HG03342 (cell line): Measurements from ENCODE around the gene SUPT3H.

ENCODE experiments used
- ATAC-seq: cut with Tn5 transposase; IDR thresholded peaks from one replicate; pipeline ENCODE4 v1.9.1; 2021; ENCODE audit warnings: mild to moderate bottlenecking, moderate library complexity; ENCODE audit not compliant: unreplicated experiment

The SUPT3H gene

GRCh38 chr6:45265246-45265645 is 112.5 kb downstream of the SUPT3H start:
- no peak for ATAC-seq

- no peak for ATAC-seq
Observed at GRCh38 chr6:45260696-45261095, 117.0 kb downstream of the SUPT3H start.

GRCh38 chr6:45256697-45257695 is 120.7 kb downstream of the SUPT3H start:
- ATAC-seq, result no peak

GRCh38 chr6:45255434-45255833 is 122.3 kb downstream of the SUPT3H start:
- ATAC-seq, result no peak

GRCh38 chr6:45254253-45254652 is 123.5 kb downstream of the SUPT3H start:
- no peak for ATAC-seq

- ATAC-seq, result no peak
Observed at GRCh38 chr6:45253453-45253852, 124.3 kb downstream of the SUPT3H start.

- ATAC-seq, result no peak
Observed at GRCh38 chr6:45231660-45232059, 146.1 kb downstream of the SUPT3H start.

GRCh38 chr6:45229416-45229815 is 148.3 kb downstream of the SUPT3H start:
- ATAC-seq, result no peak

GRCh38 chr6:45226081-45226480 is 151.7 kb downstream of the SUPT3H start:
- ATAC-seq, result no peak

- ATAC-seq, result no peak
Observed at GRCh38 chr6:45222380-45222779, 155.4 kb downstream of the SUPT3H start.

GRCh38 chr6:45215759-45216158 is 162.0 kb downstream of the SUPT3H start:
- no peak for ATAC-seq

- no peak for ATAC-seq
Observed at GRCh38 chr6:45212976-45213375, 164.8 kb downstream of the SUPT3H start.

GRCh38 chr6:45209762-45210161 is 168.0 kb downstream of the SUPT3H start:
- no peak for ATAC-seq

GRCh38 chr6:45206793-45207492 is 170.8 kb downstream of the SUPT3H start:
- ATAC-seq, result no peak

GRCh38 chr6:45201484-45201883 is 176.2 kb downstream of the SUPT3H start:
- no peak for ATAC-seq

GRCh38 chr6:45200510-45200909 is 177.2 kb downstream of the SUPT3H start:
- no peak for ATAC-seq

- ATAC-seq, result no peak
Observed at GRCh38 chr6:45199554-45199953, 178.2 kb downstream of the SUPT3H start.

- no peak for ATAC-seq
Observed at GRCh38 chr6:45196121-45196520, 181.6 kb downstream of the SUPT3H start.

- no peak for ATAC-seq
Observed at GRCh38 chr6:45195137-45195536, 182.6 kb downstream of the SUPT3H start.

- ATAC-seq, result no peak
Observed at GRCh38 chr6:45192556-45192955, 185.2 kb downstream of the SUPT3H start.

GRCh38 chr6:45191414-45191813 is 186.3 kb downstream of the SUPT3H start:
- no peak for ATAC-seq

GRCh38 chr6:45187836-45188235 is 189.9 kb downstream of the SUPT3H start:
- ATAC-seq, result no peak
